ENCODE data around the gene PRCC.

Gene PRCC

DNA sequence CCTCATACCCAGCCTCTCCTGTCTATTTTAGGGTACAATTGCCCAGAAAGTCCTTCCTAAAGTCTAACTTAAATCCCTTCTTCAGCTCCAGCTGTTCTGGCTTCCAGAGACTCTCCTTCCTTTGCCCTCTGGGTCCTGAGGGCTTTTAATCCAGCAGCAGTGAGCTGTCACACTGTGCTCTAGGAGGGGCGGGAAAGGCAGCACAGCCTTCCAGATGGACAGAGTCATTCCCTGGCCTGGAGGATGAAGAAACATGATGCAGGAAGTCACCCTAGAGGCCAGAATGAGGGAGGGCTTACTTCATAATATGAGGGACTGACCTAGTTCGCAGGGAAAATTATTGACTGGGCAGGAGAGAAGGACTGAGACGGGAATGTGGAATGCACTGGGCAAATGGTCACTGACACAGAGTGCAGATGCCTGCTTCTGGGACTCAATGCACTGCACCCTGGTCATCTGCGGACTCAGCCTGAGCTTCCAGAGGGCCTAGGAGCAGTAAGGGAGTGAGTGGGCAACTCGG lies 48.0 kb downstream of the PRCC start:
- TF ChIP-seq ZNF274 (IDR thresholded peaks at IDR 0.05; ENCODE audit: low read depth, low read length): no peak
- H3K4me3 ChIP-seq (ENCODE audit: low read length): no peak overlapping the region

DNA sequence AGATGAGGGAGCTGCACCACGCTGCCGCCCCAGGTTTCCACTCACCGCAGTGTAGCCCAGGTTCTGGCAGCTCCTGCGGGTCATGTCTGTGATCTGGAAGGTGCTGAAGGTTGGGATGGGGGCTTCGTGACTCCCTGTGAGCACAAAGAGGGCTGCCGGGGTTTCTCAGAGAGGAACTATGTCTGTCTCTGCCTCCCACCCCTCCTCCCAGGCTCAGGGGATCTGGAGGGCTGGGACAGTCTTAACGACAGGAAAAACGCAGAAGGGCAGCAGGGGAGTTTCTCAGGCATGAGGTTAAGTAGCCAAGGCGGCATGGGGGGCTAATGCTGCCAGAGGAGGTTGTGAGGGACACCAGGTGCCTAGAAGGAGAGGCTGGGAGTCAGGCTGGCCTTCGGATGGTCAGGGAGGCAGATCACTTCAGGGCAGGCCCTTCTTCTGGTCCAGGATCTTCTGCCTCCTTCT lies 48.7 kb downstream of the PRCC start:
- H3K4me3 ChIP-seq (ENCODE audit: low read length): no peak overlapping the region; the same call in 1 of the 2 replicates

GRCh38 chr1:156816561-156817328 lies 49.4 kb downstream of the PRCC start, which contains the start of gene SH2D2A:
Gene SH2D2A, minus strand, starts transcription at chr1:156816848. Its CDS starts 140 bp downstream, at chr1:156816708.
- no peak within 1 kb of the TSS; the same call in 1 of the 2 replicates for H3K4me3 ChIP-seq (ENCODE audit: low read length)
- TF ChIP-seq ZNF274 (IDR thresholded peaks at IDR 0.05; ENCODE audit: low read depth, low read length): no peak

More for the DNA sequence above, 48.7 kb downstream of the PRCC start:
- TF ChIP-seq ZNF274 (IDR thresholded peaks at IDR 0.05; ENCODE audit: low read depth, low read length): no peak

DNA sequence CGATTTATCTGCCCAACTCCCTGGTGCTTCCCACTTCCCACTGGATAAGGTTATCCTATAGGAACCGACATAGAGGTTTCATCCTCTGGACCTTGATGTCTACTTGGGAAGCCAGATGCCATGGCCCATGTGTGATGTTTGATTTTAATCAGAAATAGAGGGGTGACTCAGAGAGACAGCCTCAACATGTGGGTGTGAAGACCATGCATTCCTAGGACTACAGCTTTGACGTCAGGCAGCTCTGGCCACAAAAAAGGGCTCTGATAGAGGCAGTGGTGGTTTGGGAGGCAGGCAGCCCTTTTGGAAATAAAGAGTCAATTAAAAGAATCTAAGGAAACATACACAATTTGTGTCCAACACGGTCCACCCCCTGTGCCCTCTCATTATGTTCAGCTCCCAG lies 54.5 kb downstream of the PRCC start:
- no peak for TF ChIP-seq ZNF274 (IDR thresholded peaks at IDR 0.05; ENCODE audit: low read depth, low read length)
- no peak overlapping the region for H3K4me3 ChIP-seq (ENCODE audit: low read length)

DNA sequence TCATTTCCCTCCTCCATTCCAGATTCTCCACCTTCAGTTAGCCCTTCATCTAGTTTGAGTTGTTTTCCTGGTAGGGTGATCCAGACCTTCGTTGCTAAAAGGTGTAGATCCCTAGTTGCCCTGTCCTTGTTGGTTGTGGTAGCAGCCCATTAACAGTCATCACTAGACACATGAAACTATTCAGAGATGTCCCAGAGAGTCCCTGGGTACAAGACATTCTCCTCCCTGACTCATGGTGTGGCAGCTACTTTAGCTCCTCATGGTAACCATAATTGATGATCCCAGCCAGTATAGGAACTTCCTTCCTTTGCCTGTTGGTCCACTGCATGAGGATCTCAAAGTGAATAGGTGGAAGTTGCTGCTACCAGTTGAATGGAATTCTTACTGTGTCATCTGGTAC lies 55.3 kb downstream of the PRCC start:
- TF ChIP-seq ZNF274 (IDR thresholded peaks at IDR 0.05; ENCODE audit: low read depth, low read length): no peak
- no peak overlapping the region for H3K4me3 ChIP-seq (ENCODE audit: low read length)

GRCh38 chr1:156823210-156823790 lies 56.0 kb downstream of the PRCC start:
- no peak for TF ChIP-seq ZNF274 (IDR thresholded peaks at IDR 0.05; ENCODE audit: low read depth, low read length)
- no peak overlapping the region for H3K4me3 ChIP-seq (ENCODE audit: low read length)

DNA sequence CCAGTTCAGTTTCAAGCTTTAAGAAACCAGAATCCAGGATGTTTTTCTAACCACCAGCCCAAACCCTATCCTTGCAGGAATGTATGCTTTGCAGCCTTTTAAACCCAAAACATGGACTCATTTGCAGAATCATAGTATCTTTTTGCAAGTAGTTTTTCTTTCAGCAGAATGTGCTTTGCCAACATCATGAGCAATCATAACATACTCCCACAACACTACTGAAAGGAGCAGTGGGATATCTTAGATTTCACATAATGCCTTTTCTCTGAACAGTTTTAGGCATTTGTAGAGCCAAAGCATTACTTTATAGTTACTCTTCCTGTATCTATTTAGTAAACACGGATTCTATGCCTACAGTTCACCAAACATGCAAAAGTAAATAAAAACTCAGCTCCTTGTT lies 59.3 kb downstream of the PRCC start:
- TF ChIP-seq ZNF274 (IDR thresholded peaks at IDR 0.05; ENCODE audit: low read depth, low read length): no peak
- no peak overlapping the region for H3K4me3 ChIP-seq (ENCODE audit: low read length)

DNA sequence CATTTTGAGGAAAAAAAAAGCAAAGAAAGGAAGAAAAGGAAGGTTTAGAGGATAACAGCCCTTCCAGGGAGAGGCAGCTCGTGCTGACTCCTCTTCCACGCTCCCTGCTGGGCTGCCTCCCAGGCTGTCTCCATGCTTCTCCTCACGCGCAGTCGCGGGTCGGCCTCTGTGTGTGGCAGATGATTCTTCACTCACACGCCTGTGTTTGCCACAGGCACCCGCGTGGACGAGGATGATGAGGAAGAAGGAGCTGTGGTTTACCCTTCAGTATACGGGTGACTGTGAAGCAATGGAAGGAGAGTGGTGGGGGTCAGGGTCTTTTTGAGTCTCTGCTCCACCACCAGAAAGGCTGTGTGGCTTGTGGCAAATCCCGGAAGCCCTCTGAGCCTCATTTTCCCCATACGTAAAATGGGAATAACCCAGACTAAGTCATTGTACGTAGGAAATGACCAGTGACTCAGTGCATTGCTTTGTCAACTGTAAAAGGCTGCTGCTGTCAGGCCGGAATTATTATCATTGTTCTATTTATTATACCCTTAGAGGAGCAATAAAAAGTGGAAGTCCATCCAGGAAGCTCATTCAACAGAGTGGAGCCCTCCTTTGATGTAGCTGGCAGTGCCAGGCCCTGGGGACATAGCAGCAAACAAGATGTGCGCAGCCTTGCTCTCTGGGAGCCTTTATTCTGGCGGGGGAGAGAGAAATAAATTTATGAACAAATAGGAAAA lies 61.2 kb downstream of the PRCC start:
- H3K4me3 ChIP-seq (ENCODE audit: low read length): no peak overlapping the region
- no peak for TF ChIP-seq ZNF274 (IDR thresholded peaks at IDR 0.05; ENCODE audit: low read depth, low read length)

DNA sequence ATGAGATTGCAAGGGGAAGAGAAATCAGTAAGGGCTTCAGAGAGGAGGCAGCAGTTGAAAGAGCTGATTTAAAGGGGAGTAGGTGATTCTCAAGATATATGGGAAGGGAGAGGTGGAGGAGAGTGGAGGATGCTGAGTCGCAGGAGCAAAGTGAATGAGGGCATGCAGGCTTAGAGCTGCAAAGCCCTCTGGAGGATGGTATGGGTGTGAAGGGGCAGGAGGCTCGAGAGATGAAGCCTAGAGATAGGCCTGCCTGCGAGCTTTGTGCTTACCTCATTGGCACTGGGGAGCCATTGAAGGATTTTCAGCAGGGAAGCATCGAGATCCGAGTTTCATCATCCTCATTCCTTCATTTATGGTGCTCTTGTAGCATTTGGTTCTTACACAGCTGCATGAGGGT lies 65.1 kb downstream of the PRCC start:
- no peak for TF ChIP-seq ZNF274 (IDR thresholded peaks at IDR 0.05; ENCODE audit: low read depth, low read length)
- H3K4me3 ChIP-seq (ENCODE audit: low read length): no peak overlapping the region

GRCh38 chr1:156833603-156834002 lies 66.3 kb downstream of the PRCC start:
- H3K4me3 ChIP-seq (ENCODE audit: low read length): no peak overlapping the region
- TF ChIP-seq ZNF274 (IDR thresholded peaks at IDR 0.05; ENCODE audit: low read depth, low read length): no peak

GRCh38 chr1:156834322-156834721 lies 67.0 kb downstream of the PRCC start:
- no peak for TF ChIP-seq ZNF274 (IDR thresholded peaks at IDR 0.05; ENCODE audit: low read depth, low read length)
- H3K4me3 ChIP-seq (ENCODE audit: low read length): no peak overlapping the region

DNA sequence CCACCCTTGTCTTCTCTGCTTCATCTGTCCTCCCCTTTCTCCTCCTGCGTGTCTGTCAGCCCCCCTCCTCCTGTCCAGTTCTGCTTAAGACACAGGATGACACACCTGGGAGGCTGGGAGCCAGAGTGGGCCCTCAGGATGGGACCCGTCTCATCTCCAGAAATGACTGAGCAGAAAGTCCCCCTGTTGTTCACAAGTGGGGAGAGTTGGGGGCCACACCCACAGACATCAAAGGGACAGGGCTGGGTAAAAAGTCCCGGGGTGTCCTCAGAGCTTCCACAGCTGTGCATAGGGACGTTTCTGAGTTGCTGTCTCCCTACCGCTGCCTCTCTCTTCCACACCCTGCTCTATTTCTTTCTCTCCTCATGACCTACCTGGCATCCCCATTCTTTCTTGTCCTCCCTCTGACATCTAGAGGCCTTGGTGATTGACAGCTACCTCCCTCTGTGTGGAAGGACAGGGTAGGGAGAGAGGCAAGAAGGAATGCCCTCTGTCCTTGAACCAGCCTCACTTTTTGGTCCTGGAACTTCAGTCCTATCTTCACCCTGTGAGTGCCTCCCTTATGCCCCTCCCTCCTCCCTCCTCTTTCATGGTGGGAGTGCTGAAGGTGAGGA lies 68.8 kb downstream of the PRCC start:
- no peak for TF ChIP-seq ZNF274 (IDR thresholded peaks at IDR 0.05; ENCODE audit: low read depth, low read length)
- H3K4me3 ChIP-seq (ENCODE audit: low read length): no peak overlapping the region

- H3K4me3 ChIP-seq (ENCODE audit: low read length): no peak overlapping the region
- TF ChIP-seq ZNF274 (IDR thresholded peaks at IDR 0.05; ENCODE audit: low read depth, low read length): no peak
Measured at GRCh38 chr1:156836892-156837291, 69.6 kb downstream of the PRCC start.

DNA sequence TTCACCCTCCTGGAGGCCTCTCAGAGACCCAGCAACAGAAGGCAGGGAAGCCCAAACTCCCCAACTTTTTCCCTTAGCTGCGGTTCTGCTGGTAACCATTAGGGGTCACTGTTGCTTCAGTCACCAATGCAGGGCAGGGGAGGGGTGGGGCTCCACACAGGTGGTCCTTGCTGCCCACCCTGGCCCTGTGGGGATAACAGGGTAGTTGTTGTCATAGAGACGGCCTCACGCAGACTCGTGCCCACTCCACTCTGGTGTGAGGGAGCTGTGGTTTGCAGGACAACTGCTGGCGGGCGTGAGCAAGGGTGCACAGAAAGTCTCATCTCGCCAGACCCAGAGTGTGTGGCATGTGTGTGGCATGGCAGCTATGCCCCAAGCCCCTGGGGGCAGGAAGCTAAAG lies 71.6 kb downstream of the PRCC start:
- H3K4me3 ChIP-seq (ENCODE audit: low read length): no peak overlapping the region
- TF ChIP-seq ZNF274 (IDR thresholded peaks at IDR 0.05; ENCODE audit: low read depth, low read length): no peak

Data from GM08714 (cell line).